Ishikawa (cell line): Measurements from ENCODE around the gene DIAPH2.

Source experiments
- CEBPB ChIP-seq: IDR thresholded peaks from 2 replicates; pipeline ENCODE4 v1.6.1; 2012
- CREB1 ChIP-seq: IDR thresholded peaks from 2 replicates; pipeline ENCODE4 v1.6.1; 2012; ENCODE audit warnings: low read depth
- EGR1 ChIP-seq: IDR thresholded peaks from 2 replicates; pipeline ENCODE4 v1.6.1; 2012
- EP300 ChIP-seq: IDR thresholded peaks from 2 replicates; pipeline ENCODE4 v1.6.1; 2012; ENCODE audit warnings: borderline replicate concordance
- FOXM1 ChIP-seq: IDR thresholded peaks from 2 replicates; pipeline ENCODE4 v1.6.1; 2012; ENCODE audit warnings: low read depth, borderline replicate concordance
- NFIC ChIP-seq: IDR thresholded peaks from 2 replicates; pipeline ENCODE4 v1.6.1; 2012
- RAD21 ChIP-seq: IDR thresholded peaks from 2 replicates; pipeline ENCODE4 v1.6.1; 2012; ENCODE audit warnings: low read depth
- TAF1 ChIP-seq: IDR thresholded peaks from 2 replicates; pipeline ENCODE4 v1.6.1; 2012; ENCODE audit warnings: low read depth, mild to moderate bottlenecking
- TCF12 ChIP-seq: IDR thresholded peaks from 2 replicates; pipeline ENCODE4 v1.6.1; 2012; ENCODE audit warnings: low read depth
- TEAD4 ChIP-seq: IDR thresholded peaks from 2 replicates; pipeline ENCODE4 v1.6.1; 2012
- YY1 ChIP-seq: IDR thresholded peaks from 2 replicates; pipeline ENCODE4 v1.6.1; 2012; ENCODE audit warnings: low read depth
- ZBTB7A ChIP-seq: IDR thresholded peaks from 2 replicates; pipeline ENCODE4 v1.6.1; 2012; ENCODE audit warnings: low read depth
- TF ChIP-seq, protein P1 (sequence below): IDR thresholded peaks from 2 replicates; pipeline ENCODE4 v1.6.1; 2012; ENCODE audit warnings: low read depth, mild to moderate bottlenecking
- TF ChIP-seq, protein P2 (sequence below): IDR thresholded peaks from 2 replicates; pipeline ENCODE4 v1.6.1; 2012
- TF ChIP-seq, protein P3 (sequence below): IDR thresholded peaks from 2 replicates; pipeline ENCODE4 v1.6.1; 2012

DIAPH2 gene

DNA sequence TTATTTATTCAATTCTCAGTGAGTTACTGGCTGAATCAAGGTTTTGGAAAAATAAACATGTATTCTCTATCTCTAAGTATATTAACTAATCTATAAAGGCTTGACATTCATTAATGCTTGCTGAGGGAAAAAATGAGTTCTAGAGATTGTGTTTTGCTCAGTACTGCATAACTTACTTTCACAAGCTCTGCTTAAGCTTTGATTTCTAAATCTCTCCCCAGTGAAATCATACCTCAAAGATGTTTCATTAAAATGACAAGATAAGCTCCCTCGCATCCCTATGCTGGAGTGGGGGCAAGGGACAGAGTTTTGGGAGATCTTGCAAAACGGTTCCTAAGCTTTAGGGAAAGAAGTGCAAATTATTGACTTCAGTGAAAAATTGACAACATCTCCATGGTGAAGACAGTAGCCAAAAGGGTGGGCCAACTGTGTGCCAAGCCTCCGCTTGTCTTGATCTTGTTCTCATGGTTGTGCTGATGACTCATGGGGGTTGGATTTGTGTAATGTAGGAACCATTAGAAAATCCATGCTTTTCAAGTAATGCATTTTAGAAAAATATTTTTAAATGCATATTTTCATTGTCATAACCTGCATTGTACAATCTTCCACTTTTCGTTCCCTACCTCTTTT, 720.5 kb downstream of the DIAPH2 start:
- TF ChIP-seq, protein P1, sequence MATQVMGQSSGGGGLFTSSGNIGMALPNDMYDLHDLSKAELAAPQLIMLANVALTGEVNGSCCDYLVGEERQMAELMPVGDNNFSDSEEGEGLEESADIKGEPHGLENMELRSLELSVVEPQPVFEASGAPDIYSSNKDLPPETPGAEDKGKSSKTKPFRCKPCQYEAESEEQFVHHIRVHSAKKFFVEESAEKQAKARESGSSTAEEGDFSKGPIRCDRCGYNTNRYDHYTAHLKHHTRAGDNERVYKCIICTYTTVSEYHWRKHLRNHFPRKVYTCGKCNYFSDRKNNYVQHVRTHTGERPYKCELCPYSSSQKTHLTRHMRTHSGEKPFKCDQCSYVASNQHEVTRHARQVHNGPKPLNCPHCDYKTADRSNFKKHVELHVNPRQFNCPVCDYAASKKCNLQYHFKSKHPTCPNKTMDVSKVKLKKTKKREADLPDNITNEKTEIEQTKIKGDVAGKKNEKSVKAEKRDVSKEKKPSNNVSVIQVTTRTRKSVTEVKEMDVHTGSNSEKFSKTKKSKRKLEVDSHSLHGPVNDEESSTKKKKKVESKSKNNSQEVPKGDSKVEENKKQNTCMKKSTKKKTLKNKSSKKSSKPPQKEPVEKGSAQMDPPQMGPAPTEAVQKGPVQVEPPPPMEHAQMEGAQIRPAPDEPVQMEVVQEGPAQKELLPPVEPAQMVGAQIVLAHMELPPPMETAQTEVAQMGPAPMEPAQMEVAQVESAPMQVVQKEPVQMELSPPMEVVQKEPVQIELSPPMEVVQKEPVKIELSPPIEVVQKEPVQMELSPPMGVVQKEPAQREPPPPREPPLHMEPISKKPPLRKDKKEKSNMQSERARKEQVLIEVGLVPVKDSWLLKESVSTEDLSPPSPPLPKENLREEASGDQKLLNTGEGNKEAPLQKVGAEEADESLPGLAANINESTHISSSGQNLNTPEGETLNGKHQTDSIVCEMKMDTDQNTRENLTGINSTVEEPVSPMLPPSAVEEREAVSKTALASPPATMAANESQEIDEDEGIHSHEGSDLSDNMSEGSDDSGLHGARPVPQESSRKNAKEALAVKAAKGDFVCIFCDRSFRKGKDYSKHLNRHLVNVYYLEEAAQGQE: no peak
- TF ChIP-seq, protein P2, sequence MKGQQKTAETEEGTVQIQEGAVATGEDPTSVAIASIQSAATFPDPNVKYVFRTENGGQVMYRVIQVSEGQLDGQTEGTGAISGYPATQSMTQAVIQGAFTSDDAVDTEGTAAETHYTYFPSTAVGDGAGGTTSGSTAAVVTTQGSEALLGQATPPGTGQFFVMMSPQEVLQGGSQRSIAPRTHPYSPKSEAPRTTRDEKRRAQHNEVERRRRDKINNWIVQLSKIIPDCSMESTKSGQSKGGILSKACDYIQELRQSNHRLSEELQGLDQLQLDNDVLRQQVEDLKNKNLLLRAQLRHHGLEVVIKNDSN: no peak
- no peak for TF ChIP-seq NFIC
- no peak for TF ChIP-seq CEBPB
- TF ChIP-seq TAF1: no peak
- no peak for TF ChIP-seq TEAD4
- TF ChIP-seq EGR1: no peak
- TF ChIP-seq TCF12: no peak
- no peak for TF ChIP-seq RAD21
- TF ChIP-seq YY1: no peak
- TF ChIP-seq ZBTB7A: no peak
- TF ChIP-seq EP300: no peak
- TF ChIP-seq, protein P3, sequence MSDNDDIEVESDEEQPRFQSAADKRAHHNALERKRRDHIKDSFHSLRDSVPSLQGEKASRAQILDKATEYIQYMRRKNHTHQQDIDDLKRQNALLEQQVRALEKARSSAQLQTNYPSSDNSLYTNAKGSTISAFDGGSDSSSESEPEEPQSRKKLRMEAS: no peak
- TF ChIP-seq FOXM1: no peak
- TF ChIP-seq CREB1: no peak

DNA sequence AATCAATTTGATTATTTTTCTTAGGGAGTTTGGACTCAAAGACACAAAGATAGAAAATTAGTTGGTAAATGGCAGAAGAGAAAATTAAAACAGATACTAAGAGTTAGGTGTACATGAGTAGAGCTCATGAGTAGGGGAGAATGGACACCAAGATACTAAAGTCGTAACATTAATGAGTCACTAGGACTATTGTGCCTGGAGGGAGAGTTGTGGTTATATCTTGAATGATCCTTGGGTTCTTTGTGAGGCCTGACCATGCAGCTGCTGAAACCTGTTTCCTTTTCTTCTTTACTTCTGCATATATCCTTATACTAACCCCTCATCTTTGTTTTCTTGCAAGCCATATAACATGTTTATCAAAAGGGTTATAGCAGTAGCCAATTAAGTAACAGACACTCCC, 731.8 kb downstream of the DIAPH2 start:
- TF ChIP-seq TEAD4: no peak
- TF ChIP-seq, protein P2: no peak

DNA sequence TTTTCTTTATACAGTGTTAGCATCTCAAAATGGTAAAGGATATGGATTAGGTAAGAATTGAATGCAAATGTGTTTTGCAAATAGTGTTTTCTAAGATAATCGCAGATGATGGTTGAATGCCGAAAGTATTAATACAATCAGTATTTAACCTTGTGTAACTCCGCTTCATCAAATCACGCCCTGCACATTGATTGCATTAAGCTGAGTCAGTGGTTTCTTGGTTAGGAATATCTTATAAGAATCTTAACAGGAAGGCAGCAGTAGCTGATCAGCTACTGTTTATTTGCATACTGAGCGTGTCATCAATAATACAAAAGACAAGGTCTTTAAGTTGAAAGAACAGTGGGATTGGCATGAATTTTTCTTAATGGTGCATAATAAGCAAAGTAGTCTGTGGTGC, 744.5 kb downstream of the DIAPH2 start:
- no peak for TF ChIP-seq TCF12
- TF ChIP-seq ZBTB7A: no peak
- TF ChIP-seq, protein P2: no peak
- no peak for TF ChIP-seq EP300
- TF ChIP-seq NFIC: no peak
- TF ChIP-seq RAD21: no peak
- no peak for TF ChIP-seq CREB1
- no peak for TF ChIP-seq FOXM1
- TF ChIP-seq EGR1: no peak
- TF ChIP-seq TAF1: no peak
- no peak for TF ChIP-seq TEAD4

DNA sequence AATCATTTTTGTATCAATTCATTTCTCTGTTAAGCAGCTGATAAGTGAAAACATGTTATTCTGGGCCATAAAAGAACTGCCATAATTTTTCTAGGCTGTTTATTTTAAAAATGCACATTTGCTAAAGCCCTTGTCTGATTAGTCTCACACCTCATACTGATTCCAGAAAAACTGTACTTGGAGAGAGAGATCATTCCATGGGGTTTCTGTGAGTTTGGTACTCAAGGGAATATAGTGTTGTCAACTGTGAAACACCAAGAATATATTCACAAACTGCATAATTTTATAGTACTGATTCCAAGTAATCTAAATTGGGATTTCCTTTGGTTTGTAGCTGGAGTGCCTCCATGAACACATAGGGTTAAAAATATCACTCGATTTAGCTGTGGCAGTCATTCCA, 746.6 kb downstream of the DIAPH2 start:
- TF ChIP-seq, protein P3: no peak
- TF ChIP-seq YY1: no peak
- TF ChIP-seq TCF12: no peak
- TF ChIP-seq, protein P1: no peak
- no peak for TF ChIP-seq RAD21
- TF ChIP-seq TEAD4: no peak
- TF ChIP-seq EGR1: no peak
- TF ChIP-seq ZBTB7A: no peak
- TF ChIP-seq CEBPB: no peak
- no peak for TF ChIP-seq NFIC
- TF ChIP-seq TAF1: no peak
- TF ChIP-seq, protein P2: no peak
- no peak for TF ChIP-seq CREB1
- TF ChIP-seq EP300: no peak
- no peak for TF ChIP-seq FOXM1

DNA sequence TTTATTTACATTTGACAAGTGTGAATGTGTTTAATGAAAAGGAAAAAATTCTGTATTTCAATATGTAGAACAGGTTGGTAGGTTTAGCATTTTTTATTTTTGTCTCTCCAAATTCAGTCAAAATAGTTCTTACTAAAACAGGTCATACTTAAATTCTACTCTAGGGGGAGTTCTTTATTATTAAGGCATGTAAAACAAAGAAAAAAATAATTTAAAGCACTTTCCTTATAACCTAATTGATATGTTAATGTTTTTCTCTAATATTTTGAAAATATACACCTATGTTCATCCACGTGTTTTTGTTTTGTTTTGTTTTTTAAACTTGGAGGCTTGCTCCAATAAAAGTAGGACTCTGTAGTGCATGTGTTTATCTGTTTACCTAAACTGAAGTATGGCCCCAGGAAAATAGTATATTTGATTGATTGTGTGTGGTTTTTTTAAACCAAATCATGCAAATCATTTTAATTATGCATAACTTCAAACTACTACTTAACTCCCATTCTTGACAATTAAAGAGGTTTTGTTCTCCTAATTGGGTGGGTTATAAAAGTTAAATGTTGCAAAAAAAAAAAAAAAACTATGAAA, 761.7 kb downstream of the DIAPH2 start:
- TF ChIP-seq TCF12 (no peak), EGR1 (no peak), CEBPB (no peak), TAF1 (no peak), EP300 (no peak), ZBTB7A (no peak), TEAD4 (no peak), NFIC (no peak), FOXM1 (no peak), CREB1 (no peak), YY1 (no peak), RAD21 (no peak)
- TF ChIP-seq, protein P2: no peak
- TF ChIP-seq, protein P1: no peak
- TF ChIP-seq, protein P3: no peak
